ENCODE data around the gene COQ3.

DNA sequence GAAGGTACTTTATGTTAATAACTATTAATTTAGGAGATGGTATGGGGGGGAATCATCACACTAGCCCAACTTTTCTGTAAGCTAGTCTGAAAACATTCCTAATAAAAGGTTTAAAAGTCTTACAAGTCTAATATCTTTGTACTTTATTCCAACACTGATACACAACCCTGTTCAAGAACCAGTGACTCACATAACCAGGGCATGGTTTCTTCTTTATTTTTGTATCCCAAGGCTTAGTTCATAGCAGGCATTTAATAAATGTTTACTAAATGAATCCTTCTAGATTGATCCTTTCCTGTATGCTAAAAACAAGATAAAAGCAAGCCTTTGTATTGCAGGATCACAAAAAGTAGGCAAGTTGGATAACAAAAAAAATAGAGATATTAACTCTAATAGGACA, 21.5 kb upstream of the COQ3 start:
- TF ChIP-seq, protein P1, sequence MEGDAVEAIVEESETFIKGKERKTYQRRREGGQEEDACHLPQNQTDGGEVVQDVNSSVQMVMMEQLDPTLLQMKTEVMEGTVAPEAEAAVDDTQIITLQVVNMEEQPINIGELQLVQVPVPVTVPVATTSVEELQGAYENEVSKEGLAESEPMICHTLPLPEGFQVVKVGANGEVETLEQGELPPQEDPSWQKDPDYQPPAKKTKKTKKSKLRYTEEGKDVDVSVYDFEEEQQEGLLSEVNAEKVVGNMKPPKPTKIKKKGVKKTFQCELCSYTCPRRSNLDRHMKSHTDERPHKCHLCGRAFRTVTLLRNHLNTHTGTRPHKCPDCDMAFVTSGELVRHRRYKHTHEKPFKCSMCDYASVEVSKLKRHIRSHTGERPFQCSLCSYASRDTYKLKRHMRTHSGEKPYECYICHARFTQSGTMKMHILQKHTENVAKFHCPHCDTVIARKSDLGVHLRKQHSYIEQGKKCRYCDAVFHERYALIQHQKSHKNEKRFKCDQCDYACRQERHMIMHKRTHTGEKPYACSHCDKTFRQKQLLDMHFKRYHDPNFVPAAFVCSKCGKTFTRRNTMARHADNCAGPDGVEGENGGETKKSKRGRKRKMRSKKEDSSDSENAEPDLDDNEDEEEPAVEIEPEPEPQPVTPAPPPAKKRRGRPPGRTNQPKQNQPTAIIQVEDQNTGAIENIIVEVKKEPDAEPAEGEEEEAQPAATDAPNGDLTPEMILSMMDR (optimal IDR thresholded peaks at IDR 0.05 in 1 of 3, IDR thresholded peaks at IDR 0.05 in 1 of 3, conservative IDR thresholded peaks at IDR 0.05 in 1 of 3; ENCODE audit: extremely low read depth in 1 of 3, insufficient read depth in 2 of 3, low read length in 3 of 3), result no peak
- no peak for TF ChIP-seq EZH2 (IDR thresholded peaks at IDR 0.05; ENCODE audit: low read length)

All from keratinocyte (primary cell).